ENCODE data around the gene CLSTN2. TPM values are rescaled to one million over a fixed set of nuclear protein-coding genes. Genes with fewer than 3 reads are reported as not detected.

CLSTN2 gene
- total RNA-seq, 1 donor from 2014 or later = 143 TPM

DNA sequence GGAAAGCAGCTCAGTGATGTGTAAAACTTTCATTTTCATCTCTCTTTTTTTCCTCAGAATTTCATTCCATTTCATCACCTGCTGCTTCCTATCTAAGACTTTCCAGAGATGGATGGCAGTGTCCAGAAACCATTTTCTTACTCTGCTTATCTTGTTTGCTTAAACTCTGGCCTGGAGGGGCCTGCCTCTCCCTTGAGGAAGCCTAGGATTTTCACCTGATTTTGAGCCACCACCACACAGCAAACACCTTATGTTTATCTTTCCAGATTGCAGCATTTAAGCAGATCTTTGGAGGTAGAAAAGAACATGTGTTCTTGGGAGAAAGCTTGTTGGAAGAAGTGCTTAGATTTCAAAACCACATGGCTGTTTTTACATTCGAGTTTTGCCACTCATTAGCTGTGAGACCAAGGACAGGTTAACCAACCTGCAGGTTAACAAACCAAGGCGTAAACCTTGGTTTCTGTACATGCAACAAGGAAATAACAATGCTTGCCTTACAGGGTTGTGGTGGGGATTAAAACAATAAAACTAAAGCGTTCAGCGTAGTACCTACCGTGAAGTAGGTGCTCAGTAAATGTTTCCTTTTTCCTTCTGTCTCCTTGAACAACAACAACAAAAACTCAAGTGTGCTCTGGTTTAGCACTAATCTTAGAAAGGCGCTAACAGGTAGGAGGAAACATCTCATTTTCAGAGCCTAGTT is 120.3 kb downstream of the CLSTN2 start:
- Mint-ChIP-seq H3K27ac (ENCODE audit: unreplicated experiment) (no peak overlapping the region), H3K9me3 (ENCODE audit: unreplicated experiment) (no peaks in the 10 kb centered on the region), H3K4me3 (ENCODE audit: unreplicated experiment) (no peak overlapping the region), H3K4me1 (ENCODE audit: unreplicated experiment) (peaks cover 2% of the 10 kb centered on the region), H3K27me3 (ENCODE audit: unreplicated experiment) (no peaks in the 10 kb centered on the region), H3K36me3 (ENCODE audit: unreplicated experiment) (peaks cover 5% of the 10 kb centered on the region)
- TF ChIP-seq, protein P1, sequence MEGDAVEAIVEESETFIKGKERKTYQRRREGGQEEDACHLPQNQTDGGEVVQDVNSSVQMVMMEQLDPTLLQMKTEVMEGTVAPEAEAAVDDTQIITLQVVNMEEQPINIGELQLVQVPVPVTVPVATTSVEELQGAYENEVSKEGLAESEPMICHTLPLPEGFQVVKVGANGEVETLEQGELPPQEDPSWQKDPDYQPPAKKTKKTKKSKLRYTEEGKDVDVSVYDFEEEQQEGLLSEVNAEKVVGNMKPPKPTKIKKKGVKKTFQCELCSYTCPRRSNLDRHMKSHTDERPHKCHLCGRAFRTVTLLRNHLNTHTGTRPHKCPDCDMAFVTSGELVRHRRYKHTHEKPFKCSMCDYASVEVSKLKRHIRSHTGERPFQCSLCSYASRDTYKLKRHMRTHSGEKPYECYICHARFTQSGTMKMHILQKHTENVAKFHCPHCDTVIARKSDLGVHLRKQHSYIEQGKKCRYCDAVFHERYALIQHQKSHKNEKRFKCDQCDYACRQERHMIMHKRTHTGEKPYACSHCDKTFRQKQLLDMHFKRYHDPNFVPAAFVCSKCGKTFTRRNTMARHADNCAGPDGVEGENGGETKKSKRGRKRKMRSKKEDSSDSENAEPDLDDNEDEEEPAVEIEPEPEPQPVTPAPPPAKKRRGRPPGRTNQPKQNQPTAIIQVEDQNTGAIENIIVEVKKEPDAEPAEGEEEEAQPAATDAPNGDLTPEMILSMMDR (IDR thresholded peaks at IDR 0.05) = no peak
- no peak for DNase-seq (ENCODE audit: extremely low spot score, unreplicated experiment)

DNA sequence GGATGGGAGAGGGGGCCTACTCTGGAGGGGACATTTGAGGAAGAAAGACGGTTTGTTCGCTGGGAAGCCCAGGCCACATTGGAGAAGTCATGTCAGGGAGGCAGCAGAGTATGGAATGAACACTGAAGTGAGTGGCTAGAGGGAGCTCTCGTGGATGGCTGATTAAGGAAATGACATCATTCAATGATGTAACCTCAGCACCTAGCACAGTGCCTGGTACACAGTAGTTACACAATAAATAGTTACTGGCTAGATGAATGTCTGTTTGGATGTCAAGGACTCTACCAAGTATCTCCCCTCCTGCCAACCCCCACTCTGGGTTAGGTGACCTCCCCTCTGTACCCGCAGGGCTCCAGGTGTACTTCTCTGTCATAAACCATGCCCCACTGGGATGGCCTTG is 121.1 kb downstream of the CLSTN2 start:
- Mint-ChIP-seq H3K27ac (ENCODE audit: unreplicated experiment) (no peak overlapping the region), H3K9me3 (ENCODE audit: unreplicated experiment) (no peaks in the 10 kb centered on the region), H3K4me1 (ENCODE audit: unreplicated experiment) (no peaks in the 10 kb centered on the region), H3K4me3 (ENCODE audit: unreplicated experiment) (no peak overlapping the region), H3K27me3 (ENCODE audit: unreplicated experiment) (no peaks in the 10 kb centered on the region), H3K36me3 (ENCODE audit: unreplicated experiment) (peaks cover 5% of the 10 kb centered on the region)
- TF ChIP-seq, protein P1 (IDR thresholded peaks at IDR 0.05) = no peak
- no peak for DNase-seq (ENCODE audit: extremely low spot score, unreplicated experiment)

DNA sequence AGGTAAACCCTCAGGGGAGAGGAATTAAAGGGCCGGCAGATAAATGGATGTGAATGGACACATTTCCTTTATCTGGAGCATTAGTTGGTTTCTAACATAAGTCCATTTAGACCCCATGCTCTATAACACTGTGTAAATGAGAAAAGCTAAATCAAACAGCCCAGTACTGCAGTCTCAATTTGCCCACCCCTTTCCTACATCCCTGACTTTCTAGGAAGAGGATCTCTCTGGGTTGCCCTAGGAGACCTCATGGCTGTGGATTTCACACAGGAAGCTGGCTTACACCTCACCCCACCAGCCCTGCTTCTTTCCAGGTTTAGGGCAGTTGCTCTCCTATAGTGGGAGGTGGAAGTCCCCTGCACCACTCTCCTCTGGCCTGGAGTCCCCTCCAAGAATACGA is 126.2 kb downstream of the CLSTN2 start:
- H3K4me3 Mint-ChIP-seq (ENCODE audit: unreplicated experiment) = no peak overlapping the region
- DNase-seq (ENCODE audit: extremely low spot score, unreplicated experiment) = no peak
- H3K4me1 Mint-ChIP-seq (ENCODE audit: unreplicated experiment) = no peaks in the 10 kb centered on the region
- no peaks in the 10 kb centered on the region for H3K27me3 Mint-ChIP-seq (ENCODE audit: unreplicated experiment)
- H3K9me3 Mint-ChIP-seq (ENCODE audit: unreplicated experiment) = no peaks in the 10 kb centered on the region
- H3K27ac Mint-ChIP-seq (ENCODE audit: unreplicated experiment) = no peak overlapping the region
- TF ChIP-seq, protein P1 (IDR thresholded peaks at IDR 0.05) = no peak
- H3K36me3 Mint-ChIP-seq (ENCODE audit: unreplicated experiment) = peaks cover 5% of the 10 kb centered on the region

DNA sequence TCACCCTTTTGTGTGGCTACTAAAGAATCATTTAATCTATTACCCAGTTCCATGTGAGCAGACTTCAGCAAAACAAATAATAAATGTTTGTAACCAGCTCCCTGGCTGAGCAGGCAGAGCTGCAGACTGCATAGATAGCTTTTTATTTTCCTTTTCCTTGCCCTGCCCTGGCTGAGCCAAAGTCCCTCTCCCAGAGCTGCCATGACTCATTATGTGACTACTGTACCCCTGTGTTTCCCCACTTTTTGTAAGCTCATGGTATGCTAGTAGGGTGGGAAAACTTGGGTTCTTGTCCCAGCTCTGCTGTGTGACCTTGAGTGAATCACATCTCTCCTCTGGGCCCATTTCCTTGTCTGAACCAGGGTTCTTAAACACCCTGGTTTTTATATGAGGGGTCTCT is 127.5 kb downstream of the CLSTN2 start:
- Mint-ChIP-seq H3K4me3 (ENCODE audit: unreplicated experiment) (no peak overlapping the region), H3K27ac (ENCODE audit: unreplicated experiment) (no peak overlapping the region), H3K36me3 (ENCODE audit: unreplicated experiment) (peaks cover 5% of the 10 kb centered on the region), H3K9me3 (ENCODE audit: unreplicated experiment) (no peaks in the 10 kb centered on the region), H3K27me3 (ENCODE audit: unreplicated experiment) (no peaks in the 10 kb centered on the region), H3K4me1 (ENCODE audit: unreplicated experiment) (no peaks in the 10 kb centered on the region)
- no peak for DNase-seq (ENCODE audit: extremely low spot score, unreplicated experiment)
- TF ChIP-seq, protein P1 (IDR thresholded peaks at IDR 0.05) = no peak

DNA sequence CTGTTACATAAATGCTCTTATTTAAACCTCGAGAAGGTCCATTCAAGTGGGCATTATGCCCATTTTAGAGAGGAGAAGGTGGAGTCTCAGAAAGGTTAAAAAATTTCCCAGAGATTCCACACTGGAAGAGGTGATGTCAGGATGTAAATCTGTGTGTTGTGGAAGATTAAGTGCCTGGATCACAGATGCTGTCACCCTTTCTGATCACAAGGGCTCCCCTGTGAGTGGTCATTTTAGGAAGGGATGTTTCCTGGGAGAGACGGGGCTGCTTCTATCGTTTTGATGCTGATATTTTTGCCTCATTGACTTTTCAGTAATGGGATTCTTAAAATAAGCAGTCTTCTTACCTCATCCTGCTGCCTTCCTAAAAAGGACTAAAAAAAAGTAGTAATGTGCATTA is 132.5 kb downstream of the CLSTN2 start:
- no peaks in the 10 kb centered on the region for H3K27me3 Mint-ChIP-seq (ENCODE audit: unreplicated experiment)
- peaks cover 7% of the 10 kb centered on the region for H3K36me3 Mint-ChIP-seq (ENCODE audit: unreplicated experiment)
- H3K27ac Mint-ChIP-seq (ENCODE audit: unreplicated experiment) = no peak overlapping the region

More for the DNA sequence above, 132.5 kb downstream of the CLSTN2 start:
- no peaks in the 10 kb centered on the region for H3K4me1 Mint-ChIP-seq (ENCODE audit: unreplicated experiment)
- no peak overlapping the region for H3K4me3 Mint-ChIP-seq (ENCODE audit: unreplicated experiment)
- H3K9me3 Mint-ChIP-seq (ENCODE audit: unreplicated experiment) = no peaks in the 10 kb centered on the region
- DNase-seq (ENCODE audit: extremely low spot score, unreplicated experiment) = no peak
- TF ChIP-seq, protein P1 (IDR thresholded peaks at IDR 0.05) = no peak

Measured in osteocyte (in vitro differentiated cells).